Mesothelial cell of epicardium (in vitro differentiated cells): ENCODE measurements around the gene USF3. TPM values are rescaled to one million over a fixed set of nuclear protein-coding genes. Genes with fewer than 3 reads are reported as not detected.
A peak's percentile ranks its signal among the peaks of the same experiment; 100 is the strongest.

Source experiments
- DNase-seq, 2 experiments: peaks; one replicate each; pipeline ENCODE4 v3.0.0; 2021; ENCODE audit warnings: low spot score in 2 of 2; ENCODE audit not compliant: unreplicated experiment in 2 of 2
- H3K27ac Mint-ChIP-seq: 2 replicates; pipeline ENCODE4 v1.8.0; 2021; ENCODE audit warnings: mixed read lengths
- H3K27me3 Mint-ChIP-seq: 2 replicates; pipeline ENCODE4 v1.8.0; 2021; ENCODE audit warnings: low read depth, mixed read lengths
- H3K36me3 Mint-ChIP-seq: 2 replicates; pipeline ENCODE4 v1.8.0; 2021; ENCODE audit warnings: mixed read lengths
- H3K4me1 Mint-ChIP-seq: 2 replicates; pipeline ENCODE4 v1.8.0; 2021; ENCODE audit warnings: mixed read lengths
- H3K4me3 Mint-ChIP-seq: 2 replicates; pipeline ENCODE4 v1.8.0; 2021; ENCODE audit warnings: mild to moderate bottlenecking, moderate library complexity, mixed read lengths
- H3K9me3 Mint-ChIP-seq: 2 replicates; pipeline ENCODE4 v1.8.0; 2021; ENCODE audit warnings: mixed read lengths
- CTCF ChIP-seq: fragments of 200-600 bp; sonication (generic); IDR thresholded peaks from one replicate; pipeline ENCODE4 v1.5.0; 2021; ENCODE audit warnings: antibody characterized with exemption; ENCODE audit not compliant: unreplicated experiment
- total RNA-seq: library from RNA; stranded (reverse); gene quantifications from 3 replicates; pipeline ENCODE4 v1.2.1, GENCODE V29; 2021

Gene USF3
- total RNA-seq, 1 donor from 2014 or later = 17.9 TPM

GRCh38 chr3:113717308-113717707 is 20.9 kb upstream of the USF3 start:
- Mint-ChIP-seq H3K4me1 (peaks cover 26% of the 10 kb centered on the region), H3K36me3 (peaks cover 24% of the 10 kb centered on the region), H3K4me3 (no peak overlapping the region), H3K27ac (no peak overlapping the region), H3K27me3 (no peaks in the 10 kb centered on the region), H3K9me3 (no peaks in the 10 kb centered on the region)
- DNase-seq = no peak
- no peak for TF ChIP-seq CTCF

- no peak overlapping the region for H3K27ac Mint-ChIP-seq
Observed at GRCh38 chr3:113714702-113715101, 18.3 kb upstream of the USF3 start.

GRCh38 chr3:113712129-113712528 is 15.7 kb upstream of the USF3 start:
- DNase-seq = no peak
- H3K4me3 Mint-ChIP-seq = no peak overlapping the region
- no peak overlapping the region for H3K27ac Mint-ChIP-seq
- no peak for TF ChIP-seq CTCF
- H3K36me3 Mint-ChIP-seq = peaks cover 6% of the 10 kb centered on the region
- H3K9me3 Mint-ChIP-seq = peaks cover 4% of the 10 kb centered on the region
- no peaks in the 10 kb centered on the region for H3K27me3 Mint-ChIP-seq
- H3K4me1 Mint-ChIP-seq = no peaks in the 10 kb centered on the region

More at GRCh38 chr3:113714702-113715101, 18.3 kb upstream of the USF3 start:
- no peaks in the 10 kb centered on the region for H3K9me3 Mint-ChIP-seq
- no peaks in the 10 kb centered on the region for H3K27me3 Mint-ChIP-seq
- no peak for TF ChIP-seq CTCF
- H3K36me3 Mint-ChIP-seq = peaks cover 9% of the 10 kb centered on the region
- peaks cover 10% of the 10 kb centered on the region for H3K4me1 Mint-ChIP-seq
- no peak for DNase-seq
- H3K4me3 Mint-ChIP-seq = no peak overlapping the region

GRCh38 chr3:113707835-113708234 is 11.4 kb upstream of the USF3 start:
- DNase-seq = no peak
- Mint-ChIP-seq H3K27ac (no peak overlapping the region), H3K4me1 (no peaks in the 10 kb centered on the region), H3K4me3 (no peak overlapping the region), H3K27me3 (peaks cover 2% of the 10 kb centered on the region), H3K9me3 (peaks cover 4% of the 10 kb centered on the region), H3K36me3 (no peaks in the 10 kb centered on the region)
- TF ChIP-seq CTCF = no peak

GRCh38 chr3:113698956-113699355 is 2.5 kb upstream of the USF3 start:
- H3K4me1 Mint-ChIP-seq = peaks cover 15% of the 10 kb centered on the region
- H3K27me3 Mint-ChIP-seq = no peaks in the 10 kb centered on the region
- TF ChIP-seq CTCF = no peak
- no peaks in the 10 kb centered on the region for H3K9me3 Mint-ChIP-seq
- H3K4me3 Mint-ChIP-seq = peak overlapping the region; percentile 65
- no peaks in the 10 kb centered on the region for H3K36me3 Mint-ChIP-seq
- no peak for DNase-seq
- H3K27ac Mint-ChIP-seq = peak overlapping the region; percentile 81

- no peak for TF ChIP-seq CTCF
- no peaks in the 10 kb centered on the region for H3K9me3 Mint-ChIP-seq
- no peaks in the 10 kb centered on the region for H3K36me3 Mint-ChIP-seq
- DNase-seq = no peak
- no peaks in the 10 kb centered on the region for H3K27me3 Mint-ChIP-seq
- no peak overlapping the region for H3K4me3 Mint-ChIP-seq
- peaks cover 20% of the 10 kb centered on the region for H3K4me1 Mint-ChIP-seq
- H3K27ac Mint-ChIP-seq = no peak overlapping the region
Observed at GRCh38 chr3:113698213-113698742, 1.8 kb upstream of the USF3 start.
